PC-3 (cell line): Measurements from ENCODE around the gene CAMTA2. TPM values are rescaled to one million over a fixed set of nuclear protein-coding genes. Genes with fewer than 3 reads are reported as not detected.

Source experiments
- ATAC-seq: fragments of 200-7000 bp; cut with Tn5 transposase; 2 replicates; pipeline ENCODE4 v1.9.1; 2020; ENCODE audit warnings: mild to moderate bottlenecking, moderate library complexity
- BruUV-seq: library from RNA; stranded (reverse); fragments of 400-500 nt; replicated peaks from 2 replicates; lab custom pipeline; 2021; lab: Mats Ljungman, UMichigan
- CTCF ChIA-PET: fragments of 300-600 bp; sonication (Branson Sonifier 250); formaldehyde crosslinking; loops from one replicate; lab custom pipeline; 2022; ENCODE audit warnings: antibody characterized with exemption; lab: Charles Lee
- POLR2A ChIA-PET: fragments of 300-600 bp; sonication (Branson Sonifier 250); formaldehyde crosslinking; loops from one replicate; lab custom pipeline; 2022; ENCODE audit warnings: antibody characterized with exemption; ENCODE audit not compliant: unreplicated experiment; lab: Charles Lee
- DNase-seq: peaks from one replicate; pipeline ENCODE4 v3.0.0-alpha.2; 2015
- H2AFZ ChIP-seq: fragments of 300-600 bp; sonication (generic); 2 replicates; pipeline ENCODE4 v1.6.0; 2016; ENCODE audit warnings: antibody characterized with exemption, low read length
- H3F3A ChIP-seq: fragments of 300-600 bp; sonication (generic); one replicate; pipeline ENCODE4 v1.6.0; 2017; ENCODE audit warnings: antibody characterized with exemption, low read length, control low read depth, mild to moderate bottlenecking; ENCODE audit not compliant: unreplicated experiment
- H3K27ac ChIP-seq: fragments of 300-600 bp; sonication (generic); 2 replicates; pipeline ENCODE4 v1.5.1; 2016; ENCODE audit warnings: mild to moderate bottlenecking, low read length
- H3K27me3 ChIP-seq: fragments of 300-600 bp; sonication (generic); 2 replicates; pipeline ENCODE4 v1.6.1; 2016; ENCODE audit warnings: low read length, mixed read lengths
- H3K36me3 ChIP-seq: fragments of 300-600 bp; sonication (generic); 2 replicates; pipeline ENCODE4 v1.6.1; 2016; ENCODE audit warnings: low read depth, mixed run types, low read length, mixed read lengths
- H3K4me1 ChIP-seq: fragments of 300-600 bp; sonication (generic); 2 replicates; pipeline ENCODE4 v1.5.1; 2016; ENCODE audit warnings: low read length; ENCODE audit not compliant: insufficient read depth
- H3K4me2 ChIP-seq: fragments of 300-600 bp; sonication (generic); 2 replicates; pipeline ENCODE4 v1.6.0; 2016; ENCODE audit warnings: low read length
- H3K4me3 ChIP-seq: fragments of 300-600 bp; sonication (generic); 2 replicates; pipeline ENCODE4 v1.5.1; 2016; ENCODE audit warnings: mild to moderate bottlenecking, low read length, mixed read lengths
- H3K79me2 ChIP-seq: fragments of 300-600 bp; sonication (generic); 2 replicates; pipeline ENCODE4 v1.6.1; 2017; ENCODE audit warnings: low read length, mixed read lengths
- H3K9ac ChIP-seq: fragments of 300-600 bp; sonication (generic); 2 replicates; pipeline ENCODE4 v1.6.0; 2016; ENCODE audit warnings: mild to moderate bottlenecking, low read length
- H3K9me2 ChIP-seq: fragments of 300-600 bp; sonication (generic); replicated peaks from 2 replicates; pipeline ENCODE4 v1.6.1; 2016; ENCODE audit warnings: mixed run types, low read length, mixed read lengths
- H3K9me3 ChIP-seq: fragments of 300-600 bp; sonication (generic); 2 replicates; pipeline ENCODE4 v1.6.1; 2016; ENCODE audit warnings: low read length, mixed read lengths
- H4K20me1 ChIP-seq: fragments of 300-600 bp; sonication (generic); 2 replicates; pipeline ENCODE4 v1.6.1; 2016; ENCODE audit warnings: low read length, mixed read lengths
- EZH2 ChIP-seq: fragments of 300-600 bp; sonication (generic); IDR thresholded peaks from one replicate; pipeline ENCODE4 v1.6.1; 2017; ENCODE audit warnings: antibody characterized with exemption, mild to moderate bottlenecking, low read length; ENCODE audit not compliant: unreplicated experiment
- EZH2phosphoT487 ChIP-seq: fragments of 300-600 bp; sonication (generic); IDR thresholded peaks from 2 replicates; pipeline ENCODE4 v1.6.1; 2018; ENCODE audit warnings: mild to moderate bottlenecking, antibody characterized with exemption, low read length, borderline replicate concordance
- intact Hi-C: fragments of 100-400 bp; cut with micrococcal nuclease; formaldehyde crosslinking; loops from 2 replicates; pipeline ENCODE4 v1.9.0; 2023
- total RNA-seq: library from RNA; depleted of rRNA; stranded (reverse); fragments of >200 nt; gene quantifications from 2 replicates; pipeline ENCODE4 v1.2.3, GENCODE V29; 2014
- TF ChIP-seq, protein P1 (sequence below): fragments of 300-600 bp; sonication (generic); conservative IDR thresholded peaks from 2 replicates; pipeline ENCODE4 v1.5.1; 2017; ENCODE audit warnings: antibody characterized with exemption, low read depth, mild to moderate bottlenecking, low read length

Gene CAMTA2
- total RNA-seq, 1 experiment from 2014 or later, result 6.2 TPM

DNA sequence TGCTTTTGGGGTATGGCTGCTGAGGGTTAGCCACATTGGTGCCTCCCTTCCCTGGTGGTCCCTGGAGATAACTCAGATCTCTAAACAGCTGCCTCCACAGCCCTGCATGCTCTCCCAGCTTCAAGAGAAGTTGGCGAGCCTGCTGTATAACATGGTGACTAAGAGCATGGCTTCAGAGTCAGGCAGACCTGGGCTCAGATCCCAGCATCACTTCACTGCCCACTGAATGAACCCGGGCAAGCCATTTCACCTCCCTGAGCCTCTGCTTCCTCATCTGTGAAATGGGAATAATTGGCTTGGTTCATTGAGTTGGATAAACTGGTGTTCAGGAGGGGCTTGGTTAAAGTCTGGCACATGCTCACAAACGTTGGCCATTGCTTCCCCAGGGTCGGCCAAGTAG, 26.9 kb upstream of the CAMTA2 start:
- no peaks in the 10 kb centered on the region for H3K79me2 ChIP-seq
- H4K20me1 ChIP-seq, result no peaks in the 10 kb centered on the region
- ChIA-PET POLR2A (no interaction called here), CTCF (no interaction called here)
- H3K4me2 ChIP-seq, result no peak overlapping the region
- H3F3A ChIP-seq, result no peaks in the 10 kb centered on the region
- ATAC-seq (no peak), DNase-seq (no peak)
- intact Hi-C loops, result no loop called here
- TF ChIP-seq, protein P1, sequence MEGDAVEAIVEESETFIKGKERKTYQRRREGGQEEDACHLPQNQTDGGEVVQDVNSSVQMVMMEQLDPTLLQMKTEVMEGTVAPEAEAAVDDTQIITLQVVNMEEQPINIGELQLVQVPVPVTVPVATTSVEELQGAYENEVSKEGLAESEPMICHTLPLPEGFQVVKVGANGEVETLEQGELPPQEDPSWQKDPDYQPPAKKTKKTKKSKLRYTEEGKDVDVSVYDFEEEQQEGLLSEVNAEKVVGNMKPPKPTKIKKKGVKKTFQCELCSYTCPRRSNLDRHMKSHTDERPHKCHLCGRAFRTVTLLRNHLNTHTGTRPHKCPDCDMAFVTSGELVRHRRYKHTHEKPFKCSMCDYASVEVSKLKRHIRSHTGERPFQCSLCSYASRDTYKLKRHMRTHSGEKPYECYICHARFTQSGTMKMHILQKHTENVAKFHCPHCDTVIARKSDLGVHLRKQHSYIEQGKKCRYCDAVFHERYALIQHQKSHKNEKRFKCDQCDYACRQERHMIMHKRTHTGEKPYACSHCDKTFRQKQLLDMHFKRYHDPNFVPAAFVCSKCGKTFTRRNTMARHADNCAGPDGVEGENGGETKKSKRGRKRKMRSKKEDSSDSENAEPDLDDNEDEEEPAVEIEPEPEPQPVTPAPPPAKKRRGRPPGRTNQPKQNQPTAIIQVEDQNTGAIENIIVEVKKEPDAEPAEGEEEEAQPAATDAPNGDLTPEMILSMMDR, result no peak
- TF ChIP-seq EZH2phosphoT487 (no peak), EZH2 (no peak)
- peaks cover 3% of the 10 kb centered on the region; the same call in 1 of the 2 replicates for H3K36me3 ChIP-seq
- H3K4me1 ChIP-seq, result no peaks in the 10 kb centered on the region
- H3K4me3 ChIP-seq, result no peak overlapping the region
- H3K27me3 ChIP-seq, result no peaks in the 10 kb centered on the region
- no peaks in the 10 kb centered on the region for H3K9me3 ChIP-seq
- H3K27ac ChIP-seq, result no peak overlapping the region
- no peaks in the 10 kb centered on the region for H3K9me2 ChIP-seq
- no peak overlapping the region for H2AFZ ChIP-seq
- no peak overlapping the region for H3K9ac ChIP-seq
- no TSS peak for BruUV-seq

DNA sequence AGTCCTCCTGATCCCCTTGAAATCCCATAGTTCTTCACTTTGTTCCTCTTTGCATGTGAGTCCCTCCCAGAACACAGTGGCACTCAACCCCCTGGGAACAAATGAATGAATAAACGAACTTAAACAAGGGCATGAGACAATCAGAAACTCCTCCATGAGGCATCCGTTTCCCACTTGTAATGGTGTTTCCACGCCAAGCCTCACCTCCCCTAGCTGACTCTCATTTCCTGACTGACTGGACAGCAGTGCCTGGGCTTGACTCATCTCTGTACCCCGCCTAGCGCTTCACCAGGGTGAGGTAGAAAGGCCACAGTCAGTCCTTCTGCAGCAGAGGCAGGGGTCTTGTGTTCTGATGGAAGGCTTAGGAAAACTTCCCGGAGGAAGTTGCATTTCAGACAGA, 24.5 kb upstream of the CAMTA2 start:
- DNase-seq (peak; percentile 14), ATAC-seq (peak; percentile 59)
- no peaks in the 10 kb centered on the region for H4K20me1 ChIP-seq
- H3K9ac ChIP-seq, result no peak overlapping the region
- H3K9me3 ChIP-seq, result no peaks in the 10 kb centered on the region
- H3K4me2 ChIP-seq, result no peak overlapping the region
- no peaks in the 10 kb centered on the region for H3F3A ChIP-seq
- no peaks in the 10 kb centered on the region for H3K27me3 ChIP-seq
- no TSS peak for BruUV-seq
- no peaks in the 10 kb centered on the region; the same call in 1 of the 2 replicates for H3K36me3 ChIP-seq
- ChIA-PET CTCF (no interaction called here), POLR2A (interaction anchor here (0.6 kb wide), 1 partner anchor 24 kb away, joined by 3 read pairs; no protein-coding TSS in a partner anchor)
- H3K79me2 ChIP-seq, result no peaks in the 10 kb centered on the region
- TF ChIP-seq, protein P1, result no peak
- TF ChIP-seq EZH2, result no peak
- no peak for TF ChIP-seq EZH2phosphoT487
- H3K4me3 ChIP-seq, result no peak overlapping the region
- intact Hi-C loops, result no loop called here
- no peaks in the 10 kb centered on the region for H3K4me1 ChIP-seq
- no peak overlapping the region for H3K27ac ChIP-seq
- no peaks in the 10 kb centered on the region for H3K9me2 ChIP-seq
- no peak overlapping the region for H2AFZ ChIP-seq

DNA sequence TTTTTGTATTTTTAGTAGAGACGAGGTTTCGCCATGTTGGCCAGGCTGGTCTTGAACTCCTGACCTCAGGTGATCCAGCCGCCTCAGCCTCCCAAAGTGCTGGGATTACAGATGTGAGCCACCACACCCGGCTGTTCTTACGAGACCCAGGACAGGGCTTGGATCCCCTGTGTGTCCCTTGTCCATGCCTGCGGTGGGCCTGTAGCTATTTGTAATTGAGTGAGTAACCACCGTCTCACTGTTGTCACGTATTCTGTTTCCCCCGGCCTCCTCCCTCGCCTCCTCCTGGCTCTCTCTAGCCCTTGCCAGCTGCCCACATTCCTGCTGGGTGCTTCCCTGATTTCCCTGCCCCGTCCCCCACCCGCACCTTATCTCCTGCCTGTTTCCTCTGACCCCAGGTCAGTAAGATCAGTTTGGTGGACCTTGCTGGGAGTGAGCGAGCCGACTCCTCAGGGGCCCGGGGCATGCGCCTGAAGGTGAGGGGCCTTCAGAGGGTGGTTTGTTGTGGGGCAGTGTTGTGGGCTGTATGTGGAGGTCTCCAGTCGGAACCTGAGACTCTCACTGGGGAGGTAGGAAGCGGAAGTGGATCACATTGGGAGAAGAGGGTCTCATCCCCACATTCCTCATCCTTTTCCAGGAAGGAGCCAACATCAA, 15.9 kb upstream of the CAMTA2 start:
- BruUV-seq, result no TSS peak
- 0 out of 2 replicates have a peak, but pooled peaks cover 9% of the 10 kb centered on the region for H3K4me1 ChIP-seq
- H3K4me2 ChIP-seq, result no peak overlapping the region
- H3K4me3 ChIP-seq, result no peak overlapping the region
- intact Hi-C loops, result no loop called here
- DNase-seq, result no peak
- no peak for ATAC-seq
- H2AFZ ChIP-seq, result no peak overlapping the region
- no peaks in the 10 kb centered on the region for H3K9me2 ChIP-seq
- no peaks in the 10 kb centered on the region for H4K20me1 ChIP-seq
- peaks cover 23% of the 10 kb centered on the region for H3K79me2 ChIP-seq
- TF ChIP-seq EZH2 (no peak), EZH2phosphoT487 (no peak)
- TF ChIP-seq, protein P1, result no peak
- ChIA-PET POLR2A (no interaction called here), CTCF (no interaction called here)
- H3K27me3 ChIP-seq, result no peaks in the 10 kb centered on the region
- H3K36me3 ChIP-seq, result peaks cover 9% of the 10 kb centered on the region
- H3F3A ChIP-seq, result no peaks in the 10 kb centered on the region
- no peak overlapping the region for H3K27ac ChIP-seq
- no peaks in the 10 kb centered on the region for H3K9me3 ChIP-seq
- H3K9ac ChIP-seq, result no peak overlapping the region
